H54 (cell line): ENCODE results near the gene CDCA4.
"Not testable (repeated sequence)": the region's sequence is repeated elsewhere in the genome, so short reads cannot be mapped to it uniquely, and the experiment has no call there.

ENCODE experiments used
- DNase-seq: peaks from one replicate; pipeline ENCODE4 v3.0.0; 2011; ENCODE audit warnings: low spot score, mixed read lengths; ENCODE audit not compliant: insufficient read length
- FAIRE-seq: peaks from 3 replicates; lab custom pipeline; 2011; peaks lifted over from hg19 to GRCh38; lab: Jason Lieb, UNC
- POLR2A ChIP-seq: IDR thresholded peaks from 2 replicates; pipeline ENCODE4 v1.6.1; 2011; ENCODE audit warnings: low read depth, mild to moderate bottlenecking, low read length

The CDCA4 gene

DNA sequence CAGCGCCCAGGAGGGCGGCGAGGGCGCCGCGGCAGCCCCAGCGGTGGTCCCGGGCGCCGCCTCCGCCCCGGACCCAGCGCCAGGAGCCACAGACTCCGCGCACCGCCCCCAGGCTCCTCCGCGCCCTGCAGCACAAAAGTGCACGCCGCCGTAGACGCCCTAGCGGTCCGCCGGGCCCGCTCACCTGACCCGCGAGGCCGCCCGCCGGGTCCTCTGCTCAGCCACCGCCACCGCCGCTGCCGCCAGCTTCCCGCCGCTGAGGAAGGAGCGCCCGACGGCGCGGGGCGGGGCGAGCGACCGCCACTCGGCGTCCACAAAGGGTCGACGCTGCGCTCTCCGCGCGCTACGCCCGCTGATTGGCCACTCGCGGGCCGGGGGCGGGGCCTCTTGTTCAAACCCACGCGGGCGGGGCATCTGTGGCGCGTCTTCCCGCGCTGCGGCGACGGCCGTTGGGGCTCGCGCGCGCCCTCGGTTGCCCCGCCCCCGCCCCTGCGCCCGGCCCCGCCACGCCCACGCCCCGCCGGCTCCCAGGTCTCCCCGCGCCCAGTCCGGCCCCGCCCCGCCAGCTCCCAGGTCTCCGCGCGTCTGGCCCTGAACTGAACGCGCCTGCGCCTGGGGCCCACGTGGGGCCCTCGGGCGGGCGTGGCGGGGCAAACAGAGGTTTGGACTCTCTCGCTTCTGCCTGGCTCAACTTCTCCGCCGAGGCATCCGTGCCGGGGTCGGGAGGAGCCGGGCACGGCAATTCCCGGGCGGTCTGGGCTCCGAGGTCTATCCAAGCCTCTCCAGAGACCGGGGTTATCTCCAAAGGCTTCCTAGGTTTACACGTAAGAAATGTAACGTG is at the start of gene CDCA4:
Gene CDCA4, minus strand, starts transcription at position 269 of the 841 bp plus-strand sequence. CDS start 9,154 bp downstream, outside the sequence.
- peak; percentile 92 for DNase-seq
- peak; percentile 66 for TF ChIP-seq POLR2A
- FAIRE-seq = no peak

DNA sequence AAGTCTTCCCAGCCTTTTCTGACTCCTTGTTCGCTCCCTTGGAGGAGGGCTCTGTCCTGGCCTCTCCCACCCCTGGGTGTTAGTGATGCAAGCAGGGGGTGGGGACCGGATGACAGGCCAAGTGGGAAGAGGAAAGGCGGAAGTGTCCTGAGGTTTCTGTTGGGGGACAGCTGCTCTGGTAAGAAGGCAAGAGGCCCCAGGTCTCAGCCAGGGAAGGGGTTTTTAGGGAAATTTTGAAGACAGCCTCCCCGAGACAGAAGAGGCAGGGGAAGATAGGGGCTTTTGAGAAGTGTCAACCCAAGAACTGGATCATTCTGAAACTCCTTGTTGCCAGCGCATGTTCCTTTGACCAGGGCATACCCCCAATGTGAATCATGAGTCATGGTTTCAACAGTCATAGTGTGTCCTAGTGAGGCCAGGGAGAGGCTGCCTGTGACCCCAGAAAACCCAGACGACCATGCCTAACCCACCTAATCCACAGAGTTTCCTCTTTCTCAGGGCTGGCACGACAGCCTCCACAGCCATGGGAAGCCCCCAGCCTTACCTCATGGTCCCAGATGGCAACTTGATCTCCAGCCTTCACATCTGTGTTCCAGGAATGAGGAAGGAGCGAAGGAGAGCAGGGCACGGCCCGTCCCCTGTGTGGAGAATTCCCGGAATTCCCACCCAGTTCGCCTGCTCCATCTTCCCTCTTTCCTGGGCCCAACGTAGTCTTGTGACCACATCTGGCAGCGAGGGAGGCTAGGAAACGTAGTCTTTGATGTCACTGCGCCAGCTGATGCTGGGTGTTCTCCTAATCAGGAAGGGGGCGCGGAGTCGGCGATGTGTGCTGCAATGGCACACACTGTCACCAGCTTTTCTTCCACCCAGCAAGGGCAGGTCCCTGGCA is 49.2 kb upstream of the CDCA4 start:
- DNase-seq (no peak), FAIRE-seq (no peak)
- no peak for TF ChIP-seq POLR2A

DNA sequence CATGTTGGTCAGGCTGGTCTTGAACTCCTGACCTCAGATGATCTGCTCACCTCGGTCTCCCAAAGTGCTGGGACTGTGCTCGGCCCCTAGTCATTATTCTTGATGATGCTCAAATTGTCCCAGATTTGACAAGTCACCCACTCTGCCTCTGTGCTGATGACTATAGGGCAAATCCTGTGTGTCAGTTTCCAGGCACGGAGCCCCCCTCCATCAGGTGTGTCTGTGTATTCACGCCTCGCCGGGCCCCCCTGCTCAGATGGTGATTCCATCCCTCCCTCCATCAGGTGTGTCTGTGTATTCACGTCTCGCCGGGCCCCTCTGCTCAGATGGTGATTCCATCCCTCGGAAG is 48.6 kb upstream of the CDCA4 start:
- no peak for DNase-seq
- no peak for FAIRE-seq
- no peak for TF ChIP-seq POLR2A

GRCh38 chr14:105068818-105069217 is 47.9 kb upstream of the CDCA4 start:
- no peak for TF ChIP-seq POLR2A
- DNase-seq = no peak
- no peak for FAIRE-seq

DNA sequence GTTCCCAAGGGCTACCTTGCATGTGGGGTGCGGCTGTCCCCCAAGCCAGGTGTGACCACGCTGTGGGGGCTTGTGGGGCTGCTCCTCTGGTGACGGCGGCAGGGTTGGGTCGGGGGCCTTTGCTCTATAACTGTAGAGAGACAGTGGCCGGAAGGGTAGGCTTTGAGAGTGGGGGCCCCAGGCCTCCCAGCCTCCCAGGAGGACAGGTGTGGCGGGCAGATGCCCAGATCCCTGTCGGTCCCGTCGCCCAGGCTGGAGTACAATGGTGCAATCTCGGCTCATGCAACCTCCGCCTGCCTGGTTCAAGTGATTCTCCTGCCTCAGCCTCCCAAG is 47.1 kb upstream of the CDCA4 start:
- FAIRE-seq = no peak
- DNase-seq = no peak
- TF ChIP-seq POLR2A = no peak

DNA sequence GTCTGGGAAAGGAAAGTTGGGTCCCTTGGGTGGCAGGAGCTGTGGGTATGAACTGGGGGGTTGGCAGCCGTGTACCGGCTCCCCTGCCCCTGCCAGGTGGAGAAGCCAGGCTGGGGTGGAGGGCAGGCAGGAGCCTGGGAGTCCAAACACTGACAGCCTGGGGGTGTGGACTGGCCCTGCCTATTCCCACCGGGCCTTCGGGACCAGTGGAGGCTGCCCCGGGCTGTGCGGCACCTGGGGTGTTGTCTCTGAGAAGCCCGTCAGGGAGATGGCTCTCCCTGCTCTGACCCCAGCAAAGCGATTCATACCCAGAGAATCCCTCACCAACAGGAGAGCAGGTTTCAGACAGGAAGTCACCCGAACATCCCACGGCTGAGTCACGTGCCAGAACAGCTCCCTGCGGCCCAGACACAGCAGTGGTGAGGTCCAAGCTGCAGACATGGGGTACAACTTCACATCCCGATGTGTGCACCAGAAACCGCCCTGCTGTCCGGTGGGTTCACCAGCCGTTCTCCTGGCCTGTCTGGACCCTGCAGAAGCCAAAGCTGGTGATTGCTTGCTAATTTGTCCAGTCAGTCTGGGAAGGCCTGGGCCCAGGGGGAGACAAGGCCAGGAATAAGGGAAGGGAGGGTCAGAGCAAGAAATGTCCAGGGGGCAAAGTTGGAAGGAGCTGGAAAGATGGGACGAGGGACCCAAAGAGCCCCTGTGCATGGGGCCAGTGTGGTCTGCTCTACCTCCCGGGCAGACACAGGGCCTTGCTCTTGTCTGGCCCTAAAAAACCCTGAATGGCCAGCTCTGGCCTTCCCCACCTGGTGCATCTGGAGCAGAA is 46.5 kb upstream of the CDCA4 start:
- DNase-seq (peak; percentile 72), FAIRE-seq (peak; percentile 20)
- no peak for TF ChIP-seq POLR2A

- TF ChIP-seq POLR2A = no peak
- no peak for FAIRE-seq
- no peak for DNase-seq
Measured at GRCh38 chr14:105066240-105067071, 45.6 kb upstream of the CDCA4 start.

DNA sequence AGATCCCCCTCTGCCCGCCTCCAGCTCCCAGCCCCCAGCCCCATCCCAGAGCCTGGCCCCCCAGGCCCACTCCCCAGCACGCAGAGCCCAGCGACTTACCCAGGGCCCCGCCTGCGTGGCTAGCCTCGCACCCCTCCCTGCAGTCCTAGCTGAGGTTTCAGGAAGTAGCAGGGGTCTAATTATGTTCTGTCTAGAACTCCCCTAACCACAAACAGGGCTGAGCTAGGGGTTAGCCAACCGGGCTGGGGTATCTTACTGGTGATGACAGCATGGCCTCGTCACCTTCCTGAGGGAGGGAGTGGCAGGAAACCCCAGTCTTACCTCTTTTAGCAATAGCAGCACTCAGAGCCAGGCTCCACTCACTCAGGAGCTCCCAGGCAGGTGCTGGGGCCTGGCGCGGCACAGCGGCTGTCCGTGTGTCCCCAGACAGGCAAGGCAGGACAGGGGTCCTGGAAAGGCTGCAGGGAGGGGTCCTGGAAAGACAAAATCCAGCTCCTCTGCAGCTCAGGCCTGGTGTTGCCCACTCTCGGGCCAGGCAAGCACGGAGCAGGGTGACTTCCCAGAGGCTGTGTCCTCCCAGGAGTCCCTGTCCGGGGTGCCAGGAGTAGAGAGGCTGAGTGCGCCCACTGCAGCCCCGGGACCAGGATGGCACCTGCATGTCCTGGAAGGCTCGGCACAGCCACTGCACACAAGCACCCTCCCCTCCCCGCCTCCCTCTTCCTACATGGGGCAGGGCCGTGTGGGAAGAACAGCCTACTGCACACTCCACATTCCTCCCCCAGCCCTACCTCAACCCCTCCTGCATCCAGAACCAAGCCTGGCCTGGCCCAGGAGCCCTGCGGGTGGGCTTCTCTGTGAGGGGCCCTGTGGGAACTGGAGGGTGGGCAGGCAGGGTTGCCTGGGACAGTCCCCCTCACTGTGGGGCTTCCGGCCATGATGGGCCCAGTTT is 44.7 kb upstream of the CDCA4 start, which contains the start of gene GPR132:
Gene GPR132, minus strand, starts transcription at position 151 of the 949 bp plus-strand sequence. CDS start 10,010 bp downstream, outside the sequence.
- DNase-seq = no peak
- TF ChIP-seq POLR2A = no peak
- FAIRE-seq = no peak

DNA sequence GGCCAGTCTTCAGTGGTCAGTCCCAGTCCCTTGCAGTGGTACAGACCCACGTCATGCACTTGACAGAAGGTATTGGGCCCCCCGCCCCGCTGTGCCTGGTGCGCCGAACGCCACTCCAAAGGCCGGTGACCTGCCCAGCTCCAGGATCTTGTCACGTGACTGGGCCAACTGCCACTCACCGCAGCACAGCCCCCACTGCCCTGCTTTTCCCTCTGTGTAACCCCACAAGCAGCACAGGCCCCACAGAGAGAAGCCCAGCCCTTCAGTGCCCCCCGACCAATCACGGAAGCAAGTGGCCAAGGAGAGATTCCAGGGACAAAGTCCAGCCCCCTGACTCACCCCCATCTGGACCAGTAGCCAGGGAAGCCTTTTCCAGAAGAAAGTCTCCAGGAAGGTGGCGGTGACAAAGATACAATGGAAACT is 43.8 kb upstream of the CDCA4 start:
- no peak for FAIRE-seq
- DNase-seq = peak; percentile 71
- TF ChIP-seq POLR2A = no peak

GRCh38 chr14:105064001-105064400 is 43.1 kb upstream of the CDCA4 start:
- TF ChIP-seq POLR2A = no peak
- FAIRE-seq (no peak), DNase-seq (no peak)

GRCh38 chr14:105063506-105063905 is 42.6 kb upstream of the CDCA4 start:
- not testable (repeated sequence) for FAIRE-seq, DNase-seq

- FAIRE-seq (no peak), DNase-seq (no peak)
- TF ChIP-seq POLR2A = no peak
Measured at GRCh38 chr14:105063056-105063455, 42.2 kb upstream of the CDCA4 start.
